ENCODE data around the gene CLNS1A. TPM values are rescaled to one million over a fixed set of nuclear protein-coding genes. Genes with fewer than 3 reads are reported as not detected.

The CLNS1A gene
- total RNA-seq, 1 experiment from 2014 or later: 135 TPM

DNA sequence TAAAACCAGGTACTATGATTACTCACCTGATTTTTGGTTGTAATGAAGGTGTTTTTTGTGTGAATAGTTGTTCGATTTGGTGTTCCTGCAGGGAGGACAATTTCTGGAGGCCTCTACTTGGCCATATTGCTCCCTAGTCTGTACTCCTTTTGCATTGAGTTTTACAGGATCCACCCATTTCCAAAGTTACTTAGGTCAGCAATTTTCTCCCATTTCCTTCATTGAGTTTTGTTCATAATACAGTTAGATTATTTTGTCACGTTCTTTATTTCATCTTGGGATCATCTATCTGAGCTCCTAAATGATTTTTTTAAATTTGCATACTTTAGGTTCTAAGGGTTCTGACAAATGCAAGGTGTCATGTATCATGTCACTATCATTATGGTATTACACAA, 67.9 kb downstream of the CLNS1A start:
- DNase-seq (ENCODE audit: unreplicated experiment): no peak
- H3K27ac Mint-ChIP-seq (ENCODE audit: low read depth, unreplicated experiment): no peak overlapping the region
- no peaks in the 10 kb centered on the region for H3K27me3 Mint-ChIP-seq (ENCODE audit: insufficient read depth, unreplicated experiment)
- no peaks in the 10 kb centered on the region for H3K4me1 Mint-ChIP-seq (ENCODE audit: insufficient read depth, unreplicated experiment)
- TF ChIP-seq, protein P1, sequence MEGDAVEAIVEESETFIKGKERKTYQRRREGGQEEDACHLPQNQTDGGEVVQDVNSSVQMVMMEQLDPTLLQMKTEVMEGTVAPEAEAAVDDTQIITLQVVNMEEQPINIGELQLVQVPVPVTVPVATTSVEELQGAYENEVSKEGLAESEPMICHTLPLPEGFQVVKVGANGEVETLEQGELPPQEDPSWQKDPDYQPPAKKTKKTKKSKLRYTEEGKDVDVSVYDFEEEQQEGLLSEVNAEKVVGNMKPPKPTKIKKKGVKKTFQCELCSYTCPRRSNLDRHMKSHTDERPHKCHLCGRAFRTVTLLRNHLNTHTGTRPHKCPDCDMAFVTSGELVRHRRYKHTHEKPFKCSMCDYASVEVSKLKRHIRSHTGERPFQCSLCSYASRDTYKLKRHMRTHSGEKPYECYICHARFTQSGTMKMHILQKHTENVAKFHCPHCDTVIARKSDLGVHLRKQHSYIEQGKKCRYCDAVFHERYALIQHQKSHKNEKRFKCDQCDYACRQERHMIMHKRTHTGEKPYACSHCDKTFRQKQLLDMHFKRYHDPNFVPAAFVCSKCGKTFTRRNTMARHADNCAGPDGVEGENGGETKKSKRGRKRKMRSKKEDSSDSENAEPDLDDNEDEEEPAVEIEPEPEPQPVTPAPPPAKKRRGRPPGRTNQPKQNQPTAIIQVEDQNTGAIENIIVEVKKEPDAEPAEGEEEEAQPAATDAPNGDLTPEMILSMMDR (IDR thresholded peaks at IDR 0.05; ENCODE audit: unreplicated experiment): no peak
- CTCF ChIA-PET: interaction anchor here (0.6 to 1.3 kb wide), 3 partner anchors 63 to 442 kb away, joined by 4 to 5 read pairs (median 4); partner anchors contain the start of gene MYO7A
- POLR2A ChIA-PET: interaction anchor here (1.3 kb wide), 1 partner anchor 10 kb away, joined by 3 read pairs; no protein-coding TSS in a partner anchor
- H3K4me3 Mint-ChIP-seq (ENCODE audit: unreplicated experiment): no peak overlapping the region
- peaks cover 5% of the 10 kb centered on the region for H3K36me3 Mint-ChIP-seq (ENCODE audit: insufficient read depth, unreplicated experiment)
- intact Hi-C loops (cut with micrococcal nuclease): no loop called here
- peaks cover 7% of the 10 kb centered on the region for H3K9me3 Mint-ChIP-seq (ENCODE audit: unreplicated experiment)
- no TSS peak for BruUV-seq (replicated peaks)

DNA sequence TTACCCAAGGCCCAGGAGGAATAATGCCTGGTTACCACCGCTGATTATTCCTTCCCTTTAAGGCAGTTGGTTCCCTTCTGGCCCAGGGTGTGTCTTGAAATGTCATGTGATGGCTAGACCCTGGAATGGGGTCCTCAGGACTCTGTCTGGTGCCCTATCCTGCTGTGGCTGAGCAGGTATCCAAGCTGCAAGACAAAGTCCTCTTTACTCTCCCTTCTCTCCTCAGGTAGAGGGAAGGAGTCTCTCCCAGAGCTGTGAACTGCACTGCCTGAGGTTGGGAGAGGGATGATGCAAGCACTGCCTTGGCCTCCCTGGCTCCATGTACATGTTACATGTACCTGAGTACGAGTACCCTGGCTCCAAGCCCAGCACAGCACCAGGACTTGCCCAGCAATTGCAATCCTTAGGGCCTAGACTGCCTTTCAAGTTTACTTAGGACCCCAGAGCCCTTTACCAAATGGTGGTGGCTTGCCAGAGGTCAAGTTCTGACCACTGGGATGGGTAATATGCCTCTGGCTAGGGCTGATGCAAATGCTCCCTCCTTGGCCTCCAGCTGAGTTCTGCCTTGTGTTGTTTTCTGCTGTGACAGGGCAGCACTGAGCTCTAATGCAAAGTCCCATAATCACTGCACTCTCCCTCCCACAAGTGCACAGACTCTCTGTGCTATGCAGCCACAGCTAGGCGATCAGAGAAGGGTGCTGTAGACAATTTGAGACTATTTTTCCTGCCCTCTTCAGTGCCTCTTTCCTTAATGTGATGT, 68.5 kb downstream of the CLNS1A start:
- no peaks in the 10 kb centered on the region for H3K36me3 Mint-ChIP-seq (ENCODE audit: insufficient read depth, unreplicated experiment)
- POLR2A ChIA-PET: no interaction called here
- H3K27ac Mint-ChIP-seq (ENCODE audit: low read depth, unreplicated experiment): no peak overlapping the region
- H3K4me3 Mint-ChIP-seq (ENCODE audit: unreplicated experiment): no peak overlapping the region
- CTCF ChIA-PET: interaction anchor here (0.6 to 1.3 kb wide), 3 partner anchors 64 to 442 kb away, joined by 3 to 5 read pairs (median 4); partner anchors contain the start of gene MYO7A
- BruUV-seq (replicated peaks): no TSS peak
- TF ChIP-seq, protein P1 (IDR thresholded peaks at IDR 0.05; ENCODE audit: unreplicated experiment): no peak
- H3K27me3 Mint-ChIP-seq (ENCODE audit: insufficient read depth, unreplicated experiment): no peaks in the 10 kb centered on the region
- intact Hi-C loops (cut with micrococcal nuclease): no loop called here
- H3K9me3 Mint-ChIP-seq (ENCODE audit: unreplicated experiment): peaks cover 11% of the 10 kb centered on the region
- no peak for DNase-seq (ENCODE audit: unreplicated experiment)
- no peaks in the 10 kb centered on the region for H3K4me1 Mint-ChIP-seq (ENCODE audit: insufficient read depth, unreplicated experiment)

DNA sequence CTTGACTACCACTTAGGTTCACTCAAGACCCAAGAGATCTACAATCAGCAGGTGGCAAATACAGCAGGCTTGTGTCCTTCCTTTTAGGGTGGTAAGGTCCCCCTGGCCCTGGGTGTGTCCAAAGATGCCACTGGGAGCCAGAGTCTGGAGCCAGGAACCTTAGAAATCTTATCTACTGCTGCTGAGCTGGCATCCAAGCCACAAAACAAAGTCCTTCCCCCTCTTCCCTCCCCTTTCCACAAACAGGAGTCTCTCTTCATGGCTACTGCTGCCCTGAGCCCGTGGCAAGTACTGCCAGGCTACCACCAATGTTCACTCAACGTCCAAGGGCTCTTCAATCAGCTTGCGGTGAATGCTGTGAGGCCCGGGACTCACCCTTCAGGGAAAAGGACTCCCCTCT, 69.3 kb downstream of the CLNS1A start:
- no TSS peak for BruUV-seq (replicated peaks)
- Mint-ChIP-seq H3K36me3 (ENCODE audit: insufficient read depth, unreplicated experiment) (no peaks in the 10 kb centered on the region), H3K9me3 (ENCODE audit: unreplicated experiment) (peaks cover 12% of the 10 kb centered on the region), H3K4me1 (ENCODE audit: insufficient read depth, unreplicated experiment) (no peaks in the 10 kb centered on the region), H3K27me3 (ENCODE audit: insufficient read depth, unreplicated experiment) (no peaks in the 10 kb centered on the region), H3K27ac (ENCODE audit: low read depth, unreplicated experiment) (no peak overlapping the region), H3K4me3 (ENCODE audit: unreplicated experiment) (no peak overlapping the region)
- TF ChIP-seq, protein P1 (IDR thresholded peaks at IDR 0.05; ENCODE audit: unreplicated experiment): no peak
- ChIA-PET CTCF (interaction anchor here (0.5 kb wide), 1 partner anchor 364 kb away, joined by 3 read pairs; no protein-coding TSS in a partner anchor), POLR2A (no interaction called here)
- intact Hi-C loops (cut with micrococcal nuclease): no loop called here
- no peak for DNase-seq (ENCODE audit: unreplicated experiment)

Other genes with a start within 250 kb of the CLNS1A start
- 24.0 and 25.5 TPM in 2 replicates for gene PAK1, start 163.7 kb downstream of the CLNS1A start, total RNA-seq (2022)
- 0.27 TPM in 1 of 2 replicates, not detected in the other for gene AQP11, start 47.8 kb downstream of the CLNS1A start, total RNA-seq (2022)
- 62.0 and 71.2 TPM in 2 replicates for gene RSF1, start 182.9 kb upstream of the CLNS1A start, total RNA-seq (2022)
- 13.0 and 13.2 TPM in 2 replicates for gene AAMDC, start 183.3 kb upstream of the CLNS1A start, total RNA-seq (2022)

Measured in MCF 10A (cell line).